ENCODE data around the gene PRPH. TPM values are rescaled to one million over a fixed set of nuclear protein-coding genes. Genes with fewer than 3 reads are reported as not detected.
A peak's percentile ranks its signal among the peaks of the same experiment; 100 is the strongest.

The PRPH gene
- total and polyA plus RNA-seq, 9 of the 15 experiments (the other 6 are each of a cell fraction or from before 2014, with no cell fraction given): 0.27 to 1.9 (median 1.3) TPM; not detected in 1

DNA sequence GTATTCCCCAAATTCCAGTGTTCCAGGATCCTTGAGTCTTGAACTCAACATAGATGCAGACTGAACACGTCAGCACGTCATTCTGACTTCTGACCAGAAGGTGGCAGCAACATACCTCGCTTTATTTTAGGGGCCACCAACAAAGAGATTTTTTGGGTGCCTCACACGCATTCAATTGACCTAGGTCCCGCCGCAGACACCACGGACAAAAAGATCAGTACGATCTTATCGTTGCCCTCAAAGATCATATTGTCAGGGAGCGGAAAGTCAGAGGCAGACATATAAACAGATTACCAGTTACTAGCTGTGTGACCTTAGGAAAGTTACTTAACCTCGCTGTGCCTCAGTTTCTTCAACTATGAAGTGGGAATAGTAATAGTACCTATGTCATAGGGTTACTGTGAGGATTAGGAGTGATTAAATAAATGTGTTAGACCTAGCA is 6.5 kb upstream of the PRPH start (continued):
- TF ChIP-seq BMI1 (IDR thresholded peaks at IDR 0.05; ENCODE audit: low read length) (no peak), YBX1 (IDR thresholded peaks at IDR 0.05) (no peak), BCOR (IDR thresholded peaks at IDR 0.05) (peak; percentile 98), WHSC1 (IDR thresholded peaks at IDR 0.05; ENCODE audit: low read length) (no peak), SOX6 (IDR thresholded peaks at IDR 0.05) (peak; percentile 19; the same call in 1 of the 2 replicates), LCOR (CRISPR knock-in tag; IDR thresholded peaks at IDR 0.05) (peak; percentile 80; the same call in 1 of the 2 replicates), RB1 (IDR thresholded peaks at IDR 0.05; ENCODE audit: low read depth) (0 out of 2 replicates have a peak, but pooled peaks have one; percentile 27), ARID2 (IDR thresholded peaks at IDR 0.05) (peak; percentile 32; the same call in 1 of the 2 replicates), ARNT (IDR thresholded peaks at IDR 0.05) (0 out of 4 replicates have a peak, but pooled peaks of 1 of the 2 experiments have one; percentile 69), FOXM1 (IDR thresholded peaks at IDR 0.05; ENCODE audit: low read depth) (peak; percentile 50; the same call in 1 of the 2 replicates), FOXM1 (CRISPR knock-in tag; IDR thresholded peaks at IDR 0.05; ENCODE audit: low read depth) (no peak), ILF3 (IDR thresholded peaks at IDR 0.05; ENCODE audit: borderline replicate concordance) (no peak), NR2C2 (CRISPR knock-in tag; IDR thresholded peaks at IDR 0.05) (no peak), NR2C2 (tag; IDR thresholded peaks at IDR 0.05) (no peak), ATF7 (IDR thresholded peaks at IDR 0.05) (peak; percentile 72), RFX5 (IDR thresholded peaks at IDR 0.05; ENCODE audit: low read depth, low read length) (no peak), ZFP36 (IDR thresholded peaks at IDR 0.05; ENCODE audit: low read depth, low read length, partially characterized antibody) (peak; percentile 91), KLF16 (IDR thresholded peaks at IDR 0.05) (0 out of 2 replicates have a peak, but pooled peaks have one; percentile 16)
- TF ChIP-seq, protein P1, sequence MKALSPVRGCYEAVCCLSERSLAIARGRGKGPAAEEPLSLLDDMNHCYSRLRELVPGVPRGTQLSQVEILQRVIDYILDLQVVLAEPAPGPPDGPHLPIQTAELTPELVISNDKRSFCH (CRISPR knock-in tag; IDR thresholded peaks at IDR 0.05): no peak
- TF ChIP-seq, protein P1 (tag; IDR thresholded peaks at IDR 0.05): no peak
- TF ChIP-seq, protein P2, sequence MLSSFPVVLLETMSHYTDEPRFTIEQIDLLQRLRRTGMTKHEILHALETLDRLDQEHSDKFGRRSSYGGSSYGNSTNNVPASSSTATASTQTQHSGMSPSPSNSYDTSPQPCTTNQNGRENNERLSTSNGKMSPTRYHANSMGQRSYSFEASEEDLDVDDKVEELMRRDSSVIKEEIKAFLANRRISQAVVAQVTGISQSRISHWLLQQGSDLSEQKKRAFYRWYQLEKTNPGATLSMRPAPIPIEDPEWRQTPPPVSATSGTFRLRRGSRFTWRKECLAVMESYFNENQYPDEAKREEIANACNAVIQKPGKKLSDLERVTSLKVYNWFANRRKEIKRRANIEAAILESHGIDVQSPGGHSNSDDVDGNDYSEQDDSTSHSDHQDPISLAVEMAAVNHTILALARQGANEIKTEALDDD (IDR thresholded peaks at IDR 0.05): 0 out of 2 replicates have a peak, but pooled peaks have one; percentile 56
- TF ChIP-seq, protein P3, sequence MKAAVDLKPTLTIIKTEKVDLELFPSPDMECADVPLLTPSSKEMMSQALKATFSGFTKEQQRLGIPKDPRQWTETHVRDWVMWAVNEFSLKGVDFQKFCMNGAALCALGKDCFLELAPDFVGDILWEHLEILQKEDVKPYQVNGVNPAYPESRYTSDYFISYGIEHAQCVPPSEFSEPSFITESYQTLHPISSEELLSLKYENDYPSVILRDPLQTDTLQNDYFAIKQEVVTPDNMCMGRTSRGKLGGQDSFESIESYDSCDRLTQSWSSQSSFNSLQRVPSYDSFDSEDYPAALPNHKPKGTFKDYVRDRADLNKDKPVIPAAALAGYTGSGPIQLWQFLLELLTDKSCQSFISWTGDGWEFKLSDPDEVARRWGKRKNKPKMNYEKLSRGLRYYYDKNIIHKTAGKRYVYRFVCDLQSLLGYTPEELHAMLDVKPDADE (conservative IDR thresholded peaks at IDR 0.05; ENCODE audit: control insufficient read depth, low read depth, low read length): no peak
- TF ChIP-seq, protein P4, sequence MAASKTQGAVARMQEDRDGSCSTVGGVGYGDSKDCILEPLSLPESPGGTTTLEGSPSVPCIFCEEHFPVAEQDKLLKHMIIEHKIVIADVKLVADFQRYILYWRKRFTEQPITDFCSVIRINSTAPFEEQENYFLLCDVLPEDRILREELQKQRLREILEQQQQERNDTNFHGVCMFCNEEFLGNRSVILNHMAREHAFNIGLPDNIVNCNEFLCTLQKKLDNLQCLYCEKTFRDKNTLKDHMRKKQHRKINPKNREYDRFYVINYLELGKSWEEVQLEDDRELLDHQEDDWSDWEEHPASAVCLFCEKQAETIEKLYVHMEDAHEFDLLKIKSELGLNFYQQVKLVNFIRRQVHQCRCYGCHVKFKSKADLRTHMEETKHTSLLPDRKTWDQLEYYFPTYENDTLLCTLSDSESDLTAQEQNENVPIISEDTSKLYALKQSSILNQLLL (CRISPR knock-in tag; IDR thresholded peaks at IDR 0.05; ENCODE audit: borderline replicate concordance): no peak
- TF ChIP-seq, protein P5, sequence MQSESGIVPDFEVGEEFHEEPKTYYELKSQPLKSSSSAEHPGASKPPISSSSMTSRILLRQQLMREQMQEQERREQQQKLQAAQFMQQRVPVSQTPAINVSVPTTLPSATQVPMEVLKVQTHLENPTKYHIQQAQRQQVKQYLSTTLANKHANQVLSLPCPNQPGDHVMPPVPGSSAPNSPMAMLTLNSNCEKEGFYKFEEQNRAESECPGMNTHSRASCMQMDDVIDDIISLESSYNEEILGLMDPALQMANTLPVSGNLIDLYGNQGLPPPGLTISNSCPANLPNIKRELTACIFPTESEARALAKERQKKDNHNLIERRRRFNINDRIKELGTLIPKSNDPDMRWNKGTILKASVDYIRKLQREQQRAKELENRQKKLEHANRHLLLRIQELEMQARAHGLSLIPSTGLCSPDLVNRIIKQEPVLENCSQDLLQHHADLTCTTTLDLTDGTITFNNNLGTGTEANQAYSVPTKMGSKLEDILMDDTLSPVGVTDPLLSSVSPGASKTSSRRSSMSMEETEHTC (IDR thresholded peaks at IDR 0.05): no peak

Measured in K562 (cell line).